GM19463 (cell line): ENCODE results near the gene UTP11.

Experiments used
- ATAC-seq: cut with Tn5 transposase; IDR thresholded peaks from one replicate; pipeline ENCODE4 v1.9.1; 2021; ENCODE audit warnings: mild to moderate bottlenecking, moderate library complexity; ENCODE audit not compliant: unreplicated experiment

The UTP11 gene

DNA sequence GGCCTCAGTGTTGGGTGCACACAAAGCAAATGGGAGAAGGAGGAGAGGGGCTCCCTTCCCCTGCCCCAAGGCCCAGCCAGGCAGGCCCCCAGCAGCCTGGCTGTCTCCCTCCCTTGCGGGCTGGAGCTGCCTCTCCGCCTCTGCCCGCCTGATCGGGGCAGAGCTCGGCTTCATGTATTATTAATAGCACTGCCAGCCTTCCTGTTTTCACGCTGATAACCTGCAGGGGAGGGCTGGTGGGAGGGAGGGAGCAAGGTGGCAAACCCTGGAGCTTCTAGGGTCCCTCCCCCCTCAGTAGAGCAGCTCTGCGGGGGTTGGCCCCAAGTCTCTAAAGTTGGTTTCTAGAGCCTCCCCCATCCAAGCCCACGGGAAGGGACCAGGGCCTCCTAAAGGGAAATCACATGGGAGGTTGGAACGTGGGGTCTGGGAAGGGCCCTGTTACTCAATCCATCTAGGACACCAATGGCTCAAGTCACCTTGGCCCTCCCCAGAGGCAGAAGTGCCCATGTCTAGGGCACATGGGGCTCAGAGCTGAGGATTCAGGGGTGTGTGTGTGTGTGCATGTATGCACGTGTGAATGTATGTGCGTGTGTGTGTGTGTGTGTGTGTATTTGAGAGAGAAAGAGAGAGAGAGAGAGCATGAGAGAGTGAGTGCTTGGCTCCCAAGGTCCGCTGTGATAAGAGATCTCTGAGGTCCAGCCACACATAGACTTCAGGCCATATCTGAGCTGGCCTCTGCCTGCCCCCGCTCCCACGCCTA, 55.9 kb downstream of the UTP11 start:
- ATAC-seq: no peak

DNA sequence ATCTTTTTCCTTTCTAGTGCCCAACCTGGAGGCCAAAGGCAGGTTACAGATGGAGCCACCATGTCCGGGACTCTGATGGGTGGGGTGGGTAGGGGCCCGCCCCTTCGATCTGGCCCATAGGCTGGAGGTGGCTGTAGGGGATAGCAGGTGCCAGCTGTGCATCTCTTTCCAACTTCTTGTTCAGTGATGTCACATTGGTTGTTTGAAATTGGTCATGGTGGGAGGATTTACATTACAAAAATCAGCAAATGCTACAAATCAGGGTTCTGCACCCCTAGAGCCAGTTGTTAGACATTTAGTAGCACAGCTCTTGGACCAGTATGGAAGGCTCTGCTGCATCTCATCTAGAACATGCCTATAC, 56.4 kb downstream of the UTP11 start:
- no peak for ATAC-seq

DNA sequence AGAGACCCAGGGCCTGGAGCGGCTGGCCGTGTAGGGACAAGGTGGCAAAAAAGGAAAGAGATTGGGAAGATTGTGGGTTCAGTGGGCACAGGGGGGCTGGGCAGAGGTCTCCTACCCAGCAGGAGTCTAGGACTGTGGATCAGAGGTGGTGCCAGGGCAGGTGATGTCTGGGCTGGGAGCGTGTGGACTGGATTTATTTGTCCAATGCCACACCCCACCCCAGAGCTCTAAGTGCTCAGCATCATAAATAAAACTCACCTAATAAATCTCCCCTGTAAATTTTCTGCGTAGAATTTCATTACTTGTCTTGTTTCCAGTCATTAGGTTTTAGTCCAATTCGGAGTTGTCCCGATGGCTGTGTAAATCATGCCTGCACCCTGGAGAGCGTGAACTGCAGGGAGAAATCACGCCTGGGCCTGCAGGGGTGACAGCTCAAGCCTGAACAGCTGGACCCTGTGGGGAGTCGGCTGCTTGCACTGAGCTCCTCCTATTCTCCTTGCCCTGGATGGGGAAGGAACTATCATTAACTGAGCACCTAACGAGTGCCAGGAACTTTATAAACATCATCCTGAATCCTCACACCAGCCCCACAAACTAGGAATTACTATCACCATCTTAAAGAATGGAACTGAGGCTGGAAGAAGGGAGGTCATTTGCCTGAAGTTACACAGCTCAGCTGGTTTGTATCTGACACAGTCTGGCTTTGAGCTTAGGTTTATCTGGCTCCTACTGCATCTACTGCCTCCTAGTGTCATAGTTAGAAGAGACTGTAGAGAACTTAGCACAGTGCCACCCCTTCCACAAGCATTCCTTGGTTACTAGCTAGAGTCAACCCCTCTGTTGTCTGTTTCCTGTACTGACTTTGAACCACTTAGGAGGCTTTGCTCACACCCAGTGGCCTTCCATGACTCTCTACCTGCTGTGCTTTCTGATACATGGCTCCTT, 59.0 kb downstream of the UTP11 start:
- no peak for ATAC-seq

DNA sequence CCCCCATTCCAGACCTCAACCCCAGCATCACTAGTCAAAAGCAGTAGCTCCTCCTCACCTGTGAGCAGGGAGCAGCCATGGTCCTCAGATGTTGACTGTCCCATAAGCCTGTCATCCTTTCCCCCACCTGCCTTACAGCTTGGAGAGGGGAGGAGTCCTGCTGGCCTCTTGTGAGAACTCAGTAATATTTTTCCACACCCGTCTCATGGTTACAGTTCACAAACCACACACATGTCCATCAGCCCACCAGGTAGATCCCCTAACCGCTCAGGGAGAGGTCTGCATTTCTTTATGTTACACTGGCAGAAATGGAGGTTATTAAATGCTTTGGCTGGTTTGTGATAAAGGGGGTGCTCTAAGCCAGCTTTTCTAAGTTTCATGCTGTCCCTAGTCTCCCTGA, 60.3 kb downstream of the UTP11 start:
- ATAC-seq: peak; percentile 45

DNA sequence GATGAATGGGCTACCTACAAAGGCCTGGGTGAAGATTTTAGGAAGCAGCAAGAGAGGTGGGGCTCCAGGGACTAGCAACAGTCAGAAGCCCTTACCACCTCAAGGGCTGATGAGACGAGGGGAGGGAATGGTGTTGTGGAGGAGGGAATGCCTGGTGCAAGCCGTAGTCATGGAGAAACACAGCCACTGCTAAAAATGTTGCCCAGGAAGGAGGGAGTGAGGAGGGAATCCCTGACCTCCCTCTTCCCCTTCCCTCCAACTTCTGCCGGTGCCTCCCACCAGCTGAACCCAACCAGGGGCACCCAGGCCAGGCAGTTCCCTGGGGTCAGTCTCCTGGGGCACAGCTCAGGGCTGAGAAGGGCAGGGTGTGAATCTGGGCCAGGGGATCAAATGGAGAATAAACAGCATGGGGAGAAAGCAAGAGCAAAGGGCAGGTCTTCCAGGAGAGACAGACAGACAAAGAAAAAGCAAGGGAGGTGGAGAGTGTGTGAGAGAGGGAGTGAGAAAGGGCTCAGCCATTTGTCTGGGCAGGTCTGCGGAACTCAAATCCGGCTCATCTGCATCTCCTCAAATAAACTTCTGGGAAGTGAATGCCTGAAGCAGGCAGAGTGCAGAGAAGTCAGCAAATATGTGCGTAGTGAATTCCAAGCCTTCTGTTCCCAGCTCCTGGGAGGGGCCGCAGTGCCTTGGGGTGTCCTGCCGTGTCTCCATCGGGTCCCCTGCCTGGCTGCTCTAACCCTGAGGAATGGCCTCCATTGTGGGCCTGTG, 61.2 kb downstream of the UTP11 start:
- ATAC-seq: no peak

DNA sequence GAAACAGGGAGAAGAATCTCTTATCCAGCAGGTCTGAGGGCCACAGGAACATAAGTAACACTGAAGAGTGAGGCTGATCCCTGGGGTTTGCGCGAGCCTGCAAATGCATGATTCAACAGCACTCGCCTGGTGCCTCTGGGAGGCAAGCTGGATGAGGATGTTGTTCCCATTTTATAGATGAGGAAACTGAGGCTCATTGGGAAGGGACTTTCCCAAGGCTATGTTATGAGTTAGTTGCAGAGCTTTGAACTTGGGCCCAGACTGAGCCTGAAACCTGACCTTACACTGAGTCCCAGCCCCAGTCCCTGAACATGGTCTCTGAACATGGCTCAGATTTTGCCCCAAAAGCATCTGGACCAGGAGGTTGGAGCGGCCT, 61.8 kb downstream of the UTP11 start:
- ATAC-seq: no peak
